ENCODE results near the gene ONECUT3. TPM values are rescaled to one million over a fixed set of nuclear protein-coding genes. Genes with fewer than 3 reads are reported as not detected.

ONECUT3 gene
- total and polyA plus RNA-seq, 9 of the 15 experiments (the other 6 are each of a cell fraction or from before 2014, with no cell fraction given): not detected

DNA sequence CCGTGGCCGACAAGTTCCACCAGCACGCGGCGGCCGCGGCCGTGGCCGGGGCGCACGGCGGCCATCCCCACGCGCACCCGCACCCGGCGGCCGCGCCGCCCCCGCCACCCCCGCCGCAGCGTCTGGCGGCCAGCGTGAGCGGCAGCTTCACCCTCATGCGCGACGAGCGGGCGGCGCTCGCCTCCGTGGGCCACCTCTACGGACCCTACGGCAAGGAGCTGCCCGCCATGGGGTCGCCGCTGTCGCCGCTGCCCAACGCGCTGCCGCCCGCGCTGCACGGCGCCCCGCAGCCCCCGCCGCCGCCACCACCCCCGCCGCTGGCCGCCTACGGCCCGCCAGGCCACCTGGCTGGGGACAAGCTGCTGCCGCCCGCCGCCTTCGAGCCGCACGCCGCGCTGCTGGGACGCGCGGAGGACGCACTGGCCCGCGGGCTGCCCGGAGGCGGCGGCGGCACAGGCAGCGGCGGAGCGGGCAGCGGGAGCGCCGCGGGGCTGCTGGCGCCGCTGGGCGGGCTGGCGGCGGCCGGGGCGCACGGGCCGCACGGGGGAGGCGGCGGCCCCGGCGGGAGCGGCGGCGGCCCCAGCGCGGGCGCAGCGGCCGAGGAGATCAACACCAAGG, 821 bp downstream of the ONECUT3 start:
- peak in 1 of 4 experiments; percentile 43 for DNase-seq (ENCODE audit: extremely low read depth in 1 of 4, low spot score in 3 of 4)
- Histone ChIP-seq H3K79me2 (ENCODE audit: control insufficient read depth, insufficient read depth, low read length) (no peaks in the 10 kb centered on the region), H3K27ac (ENCODE audit: extremely low read depth, low read depth, low read length) (no peak overlapping the region), H3K4me2 (ENCODE audit: insufficient read depth, low read length) (no peak overlapping the region), H3K4me1 (replicated peaks in 1 of 2; ENCODE audit: control insufficient read depth in 2 of 2, insufficient read depth in 2 of 2, low read length in 2 of 2) (peaks cover 0 to 69% of the 10 kb centered on the region in 2 experiments; a peak in 2 of 5 replicates), H3K9ac (ENCODE audit: insufficient read depth in 1 of 2, low read depth in 2 of 2, low read length in 2 of 2) (no peak overlapping the region), H2AFZ (ENCODE audit: low read depth, low read length) (no peak overlapping the region), H3K9me3 (replicated peaks; ENCODE audit: control insufficient read depth, insufficient read depth, low read depth, low read length) (no peaks in the 10 kb centered on the region), H3K36me3 (ENCODE audit: control insufficient read depth, insufficient read depth, low read length) (no peaks in the 10 kb centered on the region), H3K4me3 (no peak overlapping the region), H4K20me1 (replicated peaks; ENCODE audit: control insufficient read depth, insufficient read depth, low read length) (no peaks in the 10 kb centered on the region; the same call in 1 of the 2 replicates), H3K9me1 (ENCODE audit: control insufficient read depth, insufficient read depth, low read length) (no peaks in the 10 kb centered on the region), H3K27me3 (ENCODE audit: control insufficient read depth in 2 of 2, insufficient read depth in 2 of 2, low read length in 2 of 2) (peaks cover 29 to 40% of the 10 kb centered on the region in 2 experiments; a peak in 4 of 5 replicates)
- TF ChIP-seq, protein P1, sequence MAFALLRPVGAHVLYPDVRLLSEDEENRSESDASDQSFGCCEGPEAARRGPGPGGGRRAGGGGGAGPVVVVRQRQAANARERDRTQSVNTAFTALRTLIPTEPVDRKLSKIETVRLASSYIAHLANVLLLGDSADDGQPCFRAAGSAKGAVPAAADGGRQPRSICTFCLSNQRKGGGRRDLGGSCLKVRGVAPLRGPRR (CRISPR knock-in tag; IDR thresholded peaks at IDR 0.05): no peak
- TF ChIP-seq KDM2B (CRISPR knock-in tag; IDR thresholded peaks at IDR 0.05): no peak
- no peak for TF ChIP-seq EZH2 (IDR thresholded peaks at IDR 0.05; ENCODE audit: borderline replicate concordance, low read depth, low read length)
- no peak for TF ChIP-seq SAFB (IDR thresholded peaks at IDR 0.05; ENCODE audit: borderline replicate concordance, low read depth, low read length)
- no peak for TF ChIP-seq FOXJ3 (CRISPR knock-in tag; IDR thresholded peaks at IDR 0.05)
- ChIA-PET CTCF (ENCODE audit: low intra/inter-chr PET ratio) (no interaction called here), POLR2A (interaction anchor here (0.6 to 1.6 kb wide), 3 partner anchors 12 to 111 kb away, joined by 3 to 4 read pairs (median 3); no protein-coding TSS in a partner anchor)
- FAIRE-seq: no peak
- 10% methylated on average over 29 of the region's 105 CpGs for WGBS (ENCODE audit: insufficient coverage, low coverage, missing lambda C conversion rate)
- intact Hi-C loops (cut with micrococcal nuclease): no loop called here
- no TSS peak for BruUV-seq (replicated peaks)
- no peak for ATAC-seq
- in situ Hi-C loops (cut with MboI): no loop called here
